Epidermal melanocyte (primary cell): Measurements from ENCODE around the gene AHI1.
"Not testable (repeated sequence)": the region's sequence is repeated elsewhere in the genome, so short reads cannot be mapped to it uniquely, and the experiment has no call there.

Source experiments
- DNase-seq: peaks from one replicate; pipeline ENCODE4 v3.0.0; 2011; ENCODE audit warnings: low spot score; ENCODE audit not compliant: insufficient read length

AHI1 gene

GRCh38 chr6:135397172-135397952, 100.2 kb downstream of the AHI1 start:
- DNase-seq, result no peak

GRCh38 chr6:135395136-135395535, 102.4 kb downstream of the AHI1 start:
- DNase-seq, result no peak

GRCh38 chr6:135393289-135393688, 104.3 kb downstream of the AHI1 start:
- no peak for DNase-seq

GRCh38 chr6:135390458-135390857, 107.1 kb downstream of the AHI1 start:
- no peak for DNase-seq

- DNase-seq, result no peak
Observed at GRCh38 chr6:135385299-135385698, 112.2 kb downstream of the AHI1 start.

- DNase-seq, result no peak
Observed at GRCh38 chr6:135383766-135384165, 113.8 kb downstream of the AHI1 start.

GRCh38 chr6:135383301-135383700, 114.2 kb downstream of the AHI1 start:
- no peak for DNase-seq

GRCh38 chr6:135382182-135382628, 115.3 kb downstream of the AHI1 start:
- no peak for DNase-seq

GRCh38 chr6:135380793-135381192, 116.7 kb downstream of the AHI1 start:
- no peak for DNase-seq

- no peak for DNase-seq
Observed at GRCh38 chr6:135379647-135380046, 117.9 kb downstream of the AHI1 start.

- DNase-seq, result no peak
Observed at GRCh38 chr6:135372758-135373157, 124.8 kb downstream of the AHI1 start.

GRCh38 chr6:135363622-135364021, 133.9 kb downstream of the AHI1 start:
- DNase-seq, result not testable (repeated sequence)

GRCh38 chr6:135362124-135362523, 135.4 kb downstream of the AHI1 start:
- DNase-seq, result no peak

- DNase-seq, result no peak
Observed at GRCh38 chr6:135360222-135360621, 137.3 kb downstream of the AHI1 start.

GRCh38 chr6:135358985-135359384, 138.6 kb downstream of the AHI1 start:
- no peak for DNase-seq

- no peak for DNase-seq
Observed at GRCh38 chr6:135358251-135358821, 139.2 kb downstream of the AHI1 start.

GRCh38 chr6:135354407-135354806, 143.1 kb downstream of the AHI1 start:
- no peak for DNase-seq

GRCh38 chr6:135353113-135353512, 144.4 kb downstream of the AHI1 start:
- no peak for DNase-seq

- DNase-seq, result no peak
Observed at GRCh38 chr6:135351635-135352034, 145.9 kb downstream of the AHI1 start.

GRCh38 chr6:135347887-135348286, 149.7 kb downstream of the AHI1 start:
- no peak for DNase-seq

- no peak for DNase-seq
Observed at GRCh38 chr6:135346747-135347146, 150.8 kb downstream of the AHI1 start.

GRCh38 chr6:135344526-135344925, 153.0 kb downstream of the AHI1 start:
- DNase-seq, result no peak

GRCh38 chr6:135339920-135340319, 157.6 kb downstream of the AHI1 start:
- not testable (repeated sequence) for DNase-seq
